Fibroblast of lung (primary cell): Measurements from ENCODE around the gene TBC1D8. TPM values are rescaled to one million over a fixed set of nuclear protein-coding genes. Genes with fewer than 3 reads are reported as not detected.

ENCODE experiments used
- DNase-seq, 2 donors: peaks; one replicate each; pipeline versions ENCODE4 v3.0.0 to v3.0.0-alpha.2; 2010; ENCODE audit warnings: low read depth in 2 of 2
- H2AFZ ChIP-seq: 2 replicates; pipeline ENCODE4 v1.5.1; 2012; ENCODE audit warnings: low read length, control low read depth, inconsistent platforms
- H3K27ac ChIP-seq: 2 replicates; pipeline ENCODE4 v1.5.1; 2011; ENCODE audit warnings: low read length, control low read depth; ENCODE audit not compliant: insufficient read depth
- H3K27me3 ChIP-seq: 2 replicates; pipeline ENCODE4 v1.5.1; 2011; ENCODE audit warnings: mild to moderate bottlenecking, low read length; ENCODE audit not compliant: control insufficient read depth, insufficient read depth
- H3K36me3 ChIP-seq: 2 replicates; pipeline ENCODE4 v1.5.1; 2011; ENCODE audit warnings: low read length; ENCODE audit not compliant: control insufficient read depth, insufficient read depth
- H3K4me1 ChIP-seq: 2 replicates; pipeline ENCODE4 v1.5.1; 2011; ENCODE audit warnings: low read length; ENCODE audit not compliant: control insufficient read depth, insufficient read depth; ENCODE audit errors: extremely low read depth
- H3K4me2 ChIP-seq: 2 replicates; pipeline ENCODE4 v1.5.1; 2011; ENCODE audit warnings: low read length, control low read depth; ENCODE audit not compliant: insufficient read depth; ENCODE audit errors: extremely low read depth
- H3K4me3 ChIP-seq, 4 experiments: fragments of 200-600 bp in 1 of 4; sonication (generic) in 1 of 4; replicated peaks in 1 of 4; 2 replicates each; pipeline ENCODE4 v1.5.1; 2011 to 2016; ENCODE audit warnings: low read length in 4 of 4, low read depth in 3 of 4, mild to moderate bottlenecking in 3 of 4, control low read depth in 2 of 4, inconsistent platforms in 1 of 4, mixed read lengths in 1 of 4; ENCODE audit not compliant: insufficient read depth in 1 of 4; ENCODE audit errors: control extremely low read depth in 1 of 4
- H3K79me2 ChIP-seq: 2 replicates; pipeline ENCODE4 v1.5.1; 2012; ENCODE audit warnings: mild to moderate bottlenecking, low read length, inconsistent platforms; ENCODE audit not compliant: control insufficient read depth, insufficient read depth
- H3K9ac ChIP-seq: 2 replicates; pipeline ENCODE4 v1.5.1; 2011; ENCODE audit warnings: mild to moderate bottlenecking, low read length, control low read depth; ENCODE audit not compliant: insufficient read depth
- H3K9me3 ChIP-seq: 2 replicates; pipeline ENCODE4 v1.5.1; 2012; ENCODE audit warnings: low read depth, low read length; ENCODE audit not compliant: control insufficient read depth, insufficient read depth
- H4K20me1 ChIP-seq: 2 replicates; pipeline ENCODE4 v1.5.1; 2011; ENCODE audit warnings: low read length; ENCODE audit not compliant: control insufficient read depth, insufficient read depth; ENCODE audit errors: extremely low read depth
- CTCF ChIP-seq, 2 donors: IDR thresholded peaks in 1 of 2; conservative IDR thresholded peaks in 1 of 2; 1 replicate in 1 of 2; 2 replicates in 1 of 2; pipeline ENCODE4 v1.5.1; 2011 to 2012; ENCODE audit warnings: low read length in 2 of 2, control low read depth in 1 of 2, inconsistent platforms in 1 of 2, low read depth in 1 of 2, mild to moderate bottlenecking in 1 of 2
- EZH2 ChIP-seq: IDR thresholded peaks from 2 replicates; pipeline ENCODE4 v1.5.1; 2012; ENCODE audit warnings: low read length, control low read depth, mild to moderate bottlenecking; ENCODE audit errors: missing control alignments
- polyA plus RNA-seq, 2 donors: library from polyadenylated mRNA; depleted of rRNA in 1 of 2; stranded (reverse) in 1 of 2; unstranded in 1 of 2; fragments of >200 nt; gene quantifications; 2 replicates each; pipeline ENCODE4 v1.2.1, GENCODE V29; 2011 to 2012; ENCODE audit warnings: missing spikeins in 1 of 2
- total RNA-seq: library from RNA; depleted of rRNA; stranded (reverse); fragments of >200 nt; gene quantifications from 2 replicates; pipeline ENCODE4 v1.2.1, GENCODE V29; 2014

The TBC1D8 gene
- total and polyA plus RNA-seq, 2 donors (not counting 1 experiment from before 2014, with no cell fraction given), result 3.8 to 5.4 TPM

DNA sequence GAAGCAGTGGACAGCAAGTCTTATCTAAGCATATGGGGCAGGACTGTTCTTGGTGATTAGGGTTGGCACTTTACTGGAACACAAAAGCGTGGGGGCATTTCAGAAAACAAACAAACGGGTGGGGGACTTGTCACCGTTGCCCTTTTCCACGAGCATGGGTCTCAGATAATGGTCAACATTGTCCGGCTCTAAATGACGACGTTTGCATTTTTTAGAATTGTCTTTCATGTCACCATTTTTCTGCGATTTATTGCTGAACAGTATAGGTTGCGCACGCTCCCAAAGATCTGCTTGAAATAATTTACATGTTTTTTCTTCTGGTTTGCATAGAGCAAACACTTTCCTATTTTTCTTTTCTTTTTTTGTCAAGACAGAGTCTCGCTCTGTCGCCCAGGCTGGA is 46.6 kb upstream of the TBC1D8 start:
- Histone ChIP-seq H3K27me3 (no peaks in the 10 kb centered on the region), H3K4me3 (no peak overlapping the region), H3K4me2 (no peak overlapping the region), H3K27ac (no peak overlapping the region), H3K79me2 (no peaks in the 10 kb centered on the region), H2AFZ (no peak overlapping the region), H3K36me3 (no peaks in the 10 kb centered on the region), H3K4me1 (no peaks in the 10 kb centered on the region), H4K20me1 (no peaks in the 10 kb centered on the region), H3K9me3 (no peaks in the 10 kb centered on the region), H3K9ac (no peak overlapping the region)
- DNase-seq, result no peak
- TF ChIP-seq CTCF (conservative IDR thresholded peaks at IDR 0.05 in 1 of 2, IDR thresholded peaks at IDR 0.05 in 1 of 2; ENCODE audit: low read depth in 1 of 2, low read length in 2 of 2) (no peak), EZH2 (no peak)

DNA sequence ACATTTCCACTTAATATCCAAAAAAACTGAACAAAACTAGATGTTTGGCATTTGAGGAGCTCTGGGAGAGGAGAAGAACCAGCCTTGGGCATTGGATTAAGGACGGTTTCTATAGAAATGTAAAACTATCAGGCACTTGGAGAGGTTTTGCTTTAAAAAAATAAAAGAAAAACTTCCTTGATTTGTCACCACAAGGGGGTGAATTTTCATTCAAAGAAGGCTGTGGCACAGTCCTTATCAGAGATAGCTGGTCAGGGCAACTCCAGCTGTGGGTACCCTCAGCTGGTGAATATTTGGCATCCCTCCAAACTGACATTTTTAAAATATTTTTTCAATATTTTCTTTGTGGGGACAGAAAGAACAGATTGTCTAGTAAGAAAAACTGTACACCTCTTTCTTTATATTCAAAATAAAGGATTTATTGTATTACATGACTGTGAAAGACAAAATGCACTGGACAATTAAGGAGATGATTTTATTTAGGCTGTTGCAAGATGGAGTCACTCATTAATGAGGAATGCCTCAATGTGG is 46.1 kb upstream of the TBC1D8 start:
- no peaks in the 10 kb centered on the region for H3K27me3 ChIP-seq
- H3K4me3 ChIP-seq, result no peak overlapping the region
- H3K9me3 ChIP-seq, result no peaks in the 10 kb centered on the region
- H3K79me2 ChIP-seq, result no peaks in the 10 kb centered on the region
- no peak overlapping the region for H3K4me2 ChIP-seq
- H3K27ac ChIP-seq, result no peak overlapping the region
- H3K9ac ChIP-seq, result no peak overlapping the region
- H3K36me3 ChIP-seq, result no peaks in the 10 kb centered on the region
- DNase-seq, result peak in 1 of 2 donors; percentile 12
- H4K20me1 ChIP-seq, result no peaks in the 10 kb centered on the region
- no peaks in the 10 kb centered on the region for H3K4me1 ChIP-seq
- no peak for TF ChIP-seq EZH2
- peak in 1 of 2 donors; percentile 15 for TF ChIP-seq CTCF (conservative IDR thresholded peaks at IDR 0.05 in 1 of 2, IDR thresholded peaks at IDR 0.05 in 1 of 2; ENCODE audit: low read depth in 1 of 2, low read length in 2 of 2)
- H2AFZ ChIP-seq, result no peak overlapping the region

GRCh38 chr2:101195871-101196661 is 44.9 kb upstream of the TBC1D8 start:
- no peak overlapping the region for H2AFZ ChIP-seq

More at GRCh38 chr2:101195871-101196661, 44.9 kb upstream of the TBC1D8 start:
- no peaks in the 10 kb centered on the region for H3K79me2 ChIP-seq
- H3K27ac ChIP-seq, result no peak overlapping the region
- no peak for DNase-seq
- H3K9ac ChIP-seq, result no peak overlapping the region
- no peaks in the 10 kb centered on the region for H4K20me1 ChIP-seq
- H3K4me2 ChIP-seq, result no peak overlapping the region
- no peaks in the 10 kb centered on the region for H3K4me1 ChIP-seq
- TF ChIP-seq CTCF (conservative IDR thresholded peaks at IDR 0.05 in 1 of 2, IDR thresholded peaks at IDR 0.05 in 1 of 2; ENCODE audit: low read depth in 1 of 2, low read length in 2 of 2) (no peak), EZH2 (no peak)
- H3K4me3 ChIP-seq, result no peak overlapping the region
- no peaks in the 10 kb centered on the region for H3K36me3 ChIP-seq
- H3K27me3 ChIP-seq, result no peaks in the 10 kb centered on the region
- no peaks in the 10 kb centered on the region for H3K9me3 ChIP-seq
